ENCODE results near the gene NKAPD1. TPM values are rescaled to one million over a fixed set of nuclear protein-coding genes. Genes with fewer than 3 reads are reported as not detected.
A peak's percentile ranks its signal among the peaks of the same experiment; 100 is the strongest.

Gene NKAPD1
- total and polyA plus RNA-seq, 7 donors = 8.5 to 21.6 (median 9.9) TPM

DNA sequence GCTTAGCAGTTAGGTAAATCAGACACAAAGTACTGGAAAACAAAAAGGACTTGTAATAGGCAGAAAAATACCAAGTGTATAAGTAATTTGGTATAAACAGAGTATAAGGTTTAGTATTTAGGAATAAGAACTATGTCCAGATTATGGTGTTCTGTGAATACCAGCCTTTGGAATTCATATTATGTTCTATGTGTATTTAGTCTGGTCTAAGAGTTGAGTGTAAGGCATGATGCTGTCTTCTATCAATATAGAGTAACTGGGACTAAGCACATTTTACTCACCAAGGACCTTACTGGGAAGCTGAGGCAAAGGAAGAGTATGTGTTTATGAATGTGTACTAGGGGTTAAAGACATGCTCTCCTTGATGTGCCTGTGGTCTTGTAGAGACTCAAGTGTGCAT is 22.1 kb downstream of the NKAPD1 start:
- Histone ChIP-seq H3K27ac (no peak overlapping the region), H3K36me3 (ENCODE audit: insufficient read depth in 1 of 2, low read depth in 1 of 2) (peaks cover 17 to 73% of the 10 kb centered on the region in 2 donors), H3K9me3 (no peaks in the 10 kb centered on the region), H3K4me3 (no peak overlapping the region), H3K4me1 (peaks cover 29% of the 10 kb centered on the region), H3K27me3 (ENCODE audit: insufficient read depth in 3 of 3, low read length in 2 of 3) (no peaks in the 10 kb centered on the region)
- ATAC-seq = no peak
- DNase-seq = no peak
- intact Hi-C loops (cut with DNase I) = no loop called here
- TF ChIP-seq, protein P1, sequence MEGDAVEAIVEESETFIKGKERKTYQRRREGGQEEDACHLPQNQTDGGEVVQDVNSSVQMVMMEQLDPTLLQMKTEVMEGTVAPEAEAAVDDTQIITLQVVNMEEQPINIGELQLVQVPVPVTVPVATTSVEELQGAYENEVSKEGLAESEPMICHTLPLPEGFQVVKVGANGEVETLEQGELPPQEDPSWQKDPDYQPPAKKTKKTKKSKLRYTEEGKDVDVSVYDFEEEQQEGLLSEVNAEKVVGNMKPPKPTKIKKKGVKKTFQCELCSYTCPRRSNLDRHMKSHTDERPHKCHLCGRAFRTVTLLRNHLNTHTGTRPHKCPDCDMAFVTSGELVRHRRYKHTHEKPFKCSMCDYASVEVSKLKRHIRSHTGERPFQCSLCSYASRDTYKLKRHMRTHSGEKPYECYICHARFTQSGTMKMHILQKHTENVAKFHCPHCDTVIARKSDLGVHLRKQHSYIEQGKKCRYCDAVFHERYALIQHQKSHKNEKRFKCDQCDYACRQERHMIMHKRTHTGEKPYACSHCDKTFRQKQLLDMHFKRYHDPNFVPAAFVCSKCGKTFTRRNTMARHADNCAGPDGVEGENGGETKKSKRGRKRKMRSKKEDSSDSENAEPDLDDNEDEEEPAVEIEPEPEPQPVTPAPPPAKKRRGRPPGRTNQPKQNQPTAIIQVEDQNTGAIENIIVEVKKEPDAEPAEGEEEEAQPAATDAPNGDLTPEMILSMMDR (IDR thresholded peaks at IDR 0.05) = no peak

DNA sequence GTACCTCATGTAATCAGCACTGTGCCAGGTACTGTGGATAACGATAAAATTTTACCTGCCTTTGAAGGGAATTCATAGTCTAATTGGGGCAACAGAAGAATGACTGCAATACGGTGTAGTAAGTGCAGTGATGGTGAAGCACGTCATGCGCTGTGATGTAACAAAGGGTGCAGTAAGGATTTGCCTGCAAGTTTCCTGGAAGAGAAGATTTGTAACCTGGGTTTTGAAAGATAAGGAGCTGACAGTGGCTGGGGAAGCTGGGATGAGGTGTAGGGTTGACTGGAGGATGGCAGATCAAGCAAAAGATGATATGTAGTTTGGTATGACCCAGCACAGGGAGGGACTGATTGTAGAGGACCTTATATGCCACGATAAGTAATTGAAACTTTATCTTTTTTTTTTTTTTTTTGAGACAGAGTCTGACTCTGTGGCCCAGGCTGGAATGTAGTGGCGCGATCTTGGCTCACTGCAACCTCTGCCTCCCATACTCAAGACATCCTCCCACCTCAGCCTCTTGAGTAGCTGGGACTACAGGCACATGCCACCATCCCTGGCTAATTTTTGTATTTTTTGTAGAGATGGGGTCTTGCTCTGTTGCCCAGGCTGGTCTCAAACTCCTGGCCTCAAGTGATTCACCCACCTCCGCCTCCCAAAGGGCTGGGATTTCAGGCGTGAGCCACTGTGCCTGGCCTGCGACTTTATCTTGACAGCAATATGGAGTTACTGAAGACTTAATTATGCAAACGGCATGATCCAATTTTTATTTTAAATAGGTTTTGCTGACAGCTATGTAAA is 23.8 kb downstream of the NKAPD1 start:
- no peak overlapping the region for H3K4me3 ChIP-seq
- no peaks in the 10 kb centered on the region for H3K9me3 ChIP-seq
- TF ChIP-seq, protein P1 (IDR thresholded peaks at IDR 0.05) = no peak
- DNase-seq (no peak), ATAC-seq (no peak)
- H3K4me1 ChIP-seq = peaks cover 26% of the 10 kb centered on the region
- H3K27ac ChIP-seq = peak overlapping the region; percentile 36
- peaks cover 10 to 55% of the 10 kb centered on the region in 2 donors for H3K36me3 ChIP-seq (ENCODE audit: insufficient read depth in 1 of 2, low read depth in 1 of 2)
- intact Hi-C loops (cut with DNase I) = no loop called here
- H3K27me3 ChIP-seq (ENCODE audit: insufficient read depth in 3 of 3, low read length in 2 of 3) = no peaks in the 10 kb centered on the region
- WGBS, 3 donors = 82 to 88% (median 87%) methylated on average over 9 to 11 of the region's 11 CpGs

DNA sequence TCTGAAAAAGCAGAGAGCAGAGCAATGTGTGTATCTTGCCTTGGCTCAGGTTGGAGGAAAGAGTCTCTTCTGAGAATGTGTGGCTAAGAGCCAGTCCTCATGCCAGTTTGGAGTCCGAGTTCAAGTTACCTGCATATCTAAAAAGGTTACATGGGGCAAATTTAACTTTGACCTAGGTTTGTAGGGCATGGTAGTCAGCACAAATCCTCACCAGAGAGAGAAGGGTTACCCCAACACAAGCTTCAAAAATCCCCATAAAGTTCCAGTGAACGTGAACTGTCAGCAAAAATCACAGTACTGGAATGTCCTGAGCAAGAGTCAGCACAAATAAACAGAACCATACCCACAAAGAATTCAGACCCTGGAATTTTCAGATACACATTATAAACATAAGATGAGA is 26.4 kb downstream of the NKAPD1 start:
- intact Hi-C loops (cut with DNase I) = no loop called here
- whole genome bisulfite sequencing, 3 donors = 21 to 43% (median 34%) methylated on average over 2 of the region's 2 CpGs
- DNase-seq (no peak), ATAC-seq (peak; percentile 46 to 70 (median 60))
- TF ChIP-seq, protein P1 (IDR thresholded peaks at IDR 0.05) = no peak
- H3K9me3 ChIP-seq = no peaks in the 10 kb centered on the region
- peaks cover 5 to 30% of the 10 kb centered on the region in 2 donors for H3K36me3 ChIP-seq (ENCODE audit: insufficient read depth in 1 of 2, low read depth in 1 of 2)
- peaks cover 26% of the 10 kb centered on the region for H3K4me1 ChIP-seq
- peak overlapping the region; percentile 72 for H3K27ac ChIP-seq
- H3K27me3 ChIP-seq (ENCODE audit: insufficient read depth in 3 of 3, low read length in 2 of 3) = no peaks in the 10 kb centered on the region
- peak overlapping the region; percentile 16 for H3K4me3 ChIP-seq

DNA sequence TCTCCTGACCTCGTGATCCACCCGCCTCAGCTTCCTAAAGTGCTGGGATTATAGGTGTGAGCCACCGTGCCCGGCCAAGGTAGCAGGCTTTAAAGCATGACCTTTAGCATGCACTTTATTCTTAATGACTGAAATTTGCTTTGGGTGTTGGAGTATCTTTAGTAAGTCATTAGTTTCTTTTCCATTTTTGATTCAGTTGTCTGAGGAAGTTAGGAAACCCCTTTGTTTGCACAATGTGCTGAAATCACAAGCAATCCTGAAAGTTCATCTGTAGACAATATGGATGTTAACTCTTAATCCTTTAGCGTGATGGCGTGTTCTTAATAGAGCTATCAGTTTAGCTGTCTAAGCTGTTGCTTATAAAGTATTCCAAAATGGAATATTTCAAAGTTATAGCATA is 29.3 kb downstream of the NKAPD1 start:
- Histone ChIP-seq H3K9me3 (no peaks in the 10 kb centered on the region), H3K27ac (no peak overlapping the region), H3K4me3 (no peak overlapping the region), H3K36me3 (ENCODE audit: insufficient read depth in 1 of 2, low read depth in 1 of 2) (peaks cover 0 to 13% of the 10 kb centered on the region in 2 donors), H3K27me3 (ENCODE audit: insufficient read depth in 3 of 3, low read length in 2 of 3) (no peaks in the 10 kb centered on the region), H3K4me1 (peaks cover 26% of the 10 kb centered on the region)
- ATAC-seq = no peak
- intact Hi-C loops (cut with DNase I) = no loop called here
- 81 to 93% (median 92%) methylated on average over 6 of the region's 6 CpGs for WGBS, 3 donors
- TF ChIP-seq, protein P1 (IDR thresholded peaks at IDR 0.05) = no peak
- DNase-seq = no peak
